ENCODE results near the gene C1orf232.

C1orf232 gene

DNA sequence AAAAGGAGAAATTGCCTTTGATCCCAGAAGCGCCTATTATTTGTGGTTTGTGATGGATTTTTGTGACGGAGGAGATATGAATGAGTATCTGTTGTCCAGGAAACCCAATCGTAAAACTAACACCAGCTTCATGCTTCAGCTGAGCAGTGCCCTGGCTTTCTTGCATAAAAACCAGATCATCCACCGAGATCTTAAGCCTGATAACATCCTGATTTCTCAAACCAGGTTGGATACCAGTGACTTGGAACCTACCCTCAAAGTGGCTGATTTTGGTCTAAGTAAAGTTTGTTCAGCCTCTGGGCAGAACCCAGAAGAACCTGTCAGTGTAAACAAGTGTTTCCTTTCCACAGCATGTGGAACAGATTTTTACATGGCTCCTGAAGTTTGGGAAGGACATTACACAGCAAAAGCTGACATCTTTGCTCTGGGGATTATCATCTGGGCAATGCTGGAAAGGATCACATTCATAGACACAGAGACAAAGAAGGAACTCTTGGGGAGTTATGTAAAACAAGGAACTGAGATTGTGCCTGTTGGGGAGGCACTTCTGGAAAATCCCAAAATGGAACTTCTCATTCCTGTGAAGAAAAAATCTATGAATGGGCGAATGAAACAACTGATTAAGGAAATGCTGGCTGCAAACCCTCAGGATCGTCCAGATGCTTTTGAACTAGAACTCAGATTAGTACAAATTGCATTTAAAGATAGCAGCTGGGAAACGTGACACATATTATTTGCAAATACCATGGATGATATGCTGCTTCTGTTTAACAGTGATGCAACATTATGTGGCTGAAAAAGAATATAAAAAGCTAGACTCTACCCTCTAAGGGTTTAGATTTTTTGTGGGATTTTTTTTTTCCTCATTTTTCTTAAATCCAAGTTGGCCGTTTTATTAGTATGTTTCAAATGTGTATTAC lies 46.6 kb downstream of the C1orf232 start:
- no peak for DNase-seq (ENCODE audit: insufficient read length, low spot score)
- FAIRE-seq, result no peak
- TF ChIP-seq, protein P1, sequence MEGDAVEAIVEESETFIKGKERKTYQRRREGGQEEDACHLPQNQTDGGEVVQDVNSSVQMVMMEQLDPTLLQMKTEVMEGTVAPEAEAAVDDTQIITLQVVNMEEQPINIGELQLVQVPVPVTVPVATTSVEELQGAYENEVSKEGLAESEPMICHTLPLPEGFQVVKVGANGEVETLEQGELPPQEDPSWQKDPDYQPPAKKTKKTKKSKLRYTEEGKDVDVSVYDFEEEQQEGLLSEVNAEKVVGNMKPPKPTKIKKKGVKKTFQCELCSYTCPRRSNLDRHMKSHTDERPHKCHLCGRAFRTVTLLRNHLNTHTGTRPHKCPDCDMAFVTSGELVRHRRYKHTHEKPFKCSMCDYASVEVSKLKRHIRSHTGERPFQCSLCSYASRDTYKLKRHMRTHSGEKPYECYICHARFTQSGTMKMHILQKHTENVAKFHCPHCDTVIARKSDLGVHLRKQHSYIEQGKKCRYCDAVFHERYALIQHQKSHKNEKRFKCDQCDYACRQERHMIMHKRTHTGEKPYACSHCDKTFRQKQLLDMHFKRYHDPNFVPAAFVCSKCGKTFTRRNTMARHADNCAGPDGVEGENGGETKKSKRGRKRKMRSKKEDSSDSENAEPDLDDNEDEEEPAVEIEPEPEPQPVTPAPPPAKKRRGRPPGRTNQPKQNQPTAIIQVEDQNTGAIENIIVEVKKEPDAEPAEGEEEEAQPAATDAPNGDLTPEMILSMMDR (IDR thresholded peaks at IDR 0.05; ENCODE audit: insufficient read depth, missing control alignments), result no peak

DNA sequence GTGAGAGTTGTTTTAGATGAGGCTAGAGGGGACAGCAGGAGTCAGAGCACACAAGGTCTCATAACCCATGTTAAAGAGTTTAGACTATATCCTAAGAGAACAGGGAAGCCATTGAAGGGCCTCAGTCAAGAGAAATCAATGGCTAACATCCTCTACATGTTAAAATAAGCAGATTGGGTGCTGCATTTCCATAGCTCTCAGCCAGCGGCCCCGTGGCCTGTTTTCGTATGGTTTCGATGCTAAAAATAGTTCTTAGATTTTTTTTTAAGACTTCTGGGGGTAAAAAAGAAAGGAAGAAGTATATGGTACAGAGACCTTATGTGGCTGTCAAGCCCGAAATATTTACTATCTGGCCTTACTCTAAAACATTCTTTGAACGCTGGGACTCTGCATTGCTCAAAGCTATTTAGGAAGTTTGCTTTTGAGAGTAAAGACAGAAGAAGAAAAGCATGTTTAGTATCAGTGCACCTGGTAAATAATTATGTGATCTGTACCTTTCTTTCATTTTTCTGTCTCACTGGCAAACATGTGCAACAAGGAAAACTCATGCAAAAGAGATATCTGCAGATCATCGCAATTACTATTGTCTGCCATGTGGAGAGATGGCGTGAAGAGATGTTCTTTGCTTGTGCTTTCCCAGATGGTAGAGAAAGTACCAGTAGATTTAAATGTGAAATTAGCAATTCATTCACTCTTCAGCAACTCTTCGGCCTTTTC lies 48.7 kb downstream of the C1orf232 start:
- TF ChIP-seq, protein P1 (IDR thresholded peaks at IDR 0.05; ENCODE audit: insufficient read depth, missing control alignments), result no peak
- DNase-seq (ENCODE audit: insufficient read length, low spot score), result no peak
- no peak for FAIRE-seq

DNA sequence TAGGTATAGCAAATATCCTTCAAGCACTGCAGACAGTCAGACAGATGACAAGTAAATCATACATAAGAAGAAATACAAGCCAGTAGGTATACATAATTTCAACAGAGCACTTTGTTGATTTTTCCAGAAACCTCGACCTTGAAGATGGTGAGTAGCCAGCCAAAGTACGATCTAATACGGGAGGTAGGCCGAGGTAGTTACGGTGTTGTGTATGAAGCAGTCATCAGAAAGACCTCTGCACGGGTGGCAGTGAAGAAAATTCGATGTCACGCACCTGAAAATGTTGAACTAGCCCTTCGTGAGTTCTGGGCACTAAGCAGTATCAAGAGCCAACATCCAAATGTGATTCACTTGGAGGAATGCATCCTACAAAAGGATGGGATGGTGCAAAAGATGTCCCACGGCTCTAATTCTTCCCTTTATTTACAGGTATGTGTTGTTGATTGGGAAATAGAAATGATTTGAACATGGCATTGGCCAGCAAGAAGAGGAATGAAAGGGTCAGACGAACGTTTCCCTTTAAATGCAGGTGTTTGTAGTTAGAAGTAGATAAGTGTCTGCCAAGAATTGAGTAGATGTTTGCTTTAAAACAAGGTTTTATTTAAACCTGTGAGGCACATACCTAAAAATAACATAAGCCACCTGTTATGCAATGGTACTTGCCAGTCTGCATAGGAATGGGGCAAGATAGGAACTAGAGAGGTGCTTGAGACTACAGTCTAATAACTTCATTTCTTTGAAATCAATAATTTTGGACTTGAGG lies 54.4 kb downstream of the C1orf232 start:
- FAIRE-seq (no peak), DNase-seq (ENCODE audit: insufficient read length, low spot score) (no peak)
- TF ChIP-seq, protein P1 (IDR thresholded peaks at IDR 0.05; ENCODE audit: insufficient read depth, missing control alignments), result no peak
